CD14-positive monocyte (primary cell): Measurements from ENCODE around the gene TM7SF3. TPM values are rescaled to one million over a fixed set of nuclear protein-coding genes. Genes with fewer than 3 reads are reported as not detected.

Experiments
- DNase-seq, 3 donors: peaks; one replicate each; pipeline ENCODE4 v3.0.0-alpha.2; 2011 to 2022
- H2AFZ ChIP-seq: 2 replicates; pipeline ENCODE4 v1.6.0; 2012; ENCODE audit warnings: mild to moderate bottlenecking, low read depth, low read length, inconsistent platforms; ENCODE audit not compliant: insufficient read depth, poor library complexity, severe bottlenecking
- H3K27ac ChIP-seq, 2 donors: 1 replicate in 1 of 2; 2 replicates in 1 of 2; pipeline ENCODE4 v1.5.1; 2012 to 2013; ENCODE audit warnings: low read length in 2 of 2, control low read depth in 1 of 2, inconsistent platforms in 1 of 2, low read depth in 1 of 2, mild to moderate bottlenecking in 1 of 2
- H3K27me3 ChIP-seq, 2 donors: one replicate each; pipeline versions ENCODE4 v1.6.0 to v1.6.1; 2011 to 2013; ENCODE audit warnings: low read length in 2 of 2; ENCODE audit not compliant: control insufficient read depth in 2 of 2, insufficient read depth in 2 of 2
- H3K36me3 ChIP-seq, 2 donors: replicated peaks in 1 of 2; 1 replicate in 1 of 2; 2 replicates in 1 of 2; pipeline versions ENCODE4 v1.5.1 to v1.6.1; 2012 to 2013; ENCODE audit warnings: low read length in 2 of 2, control low read depth in 1 of 2, inconsistent platforms in 1 of 2, mild to moderate bottlenecking in 1 of 2; ENCODE audit not compliant: insufficient read depth in 2 of 2, control insufficient read depth in 1 of 2
- H3K4me1 ChIP-seq, 2 donors: 1 replicate in 1 of 2; 2 replicates in 1 of 2; pipeline versions ENCODE4 v1.5.1 to v1.6.1; 2012 to 2013; ENCODE audit warnings: low read length in 2 of 2, control low read depth in 1 of 2, inconsistent platforms in 1 of 2, mild to moderate bottlenecking in 1 of 2, moderate library complexity in 1 of 2; ENCODE audit not compliant: insufficient read depth in 2 of 2, control insufficient read depth in 1 of 2
- H3K4me2 ChIP-seq: replicated peaks from 2 replicates; pipeline ENCODE3; 2012; ENCODE audit warnings: low read length, moderate library complexity, mild to moderate bottlenecking; ENCODE audit not compliant: poor library complexity, severe bottlenecking; ENCODE audit errors: extremely low read depth
- H3K4me3 ChIP-seq, 3 experiments: fragments of 200-600 bp in 1 of 3; sonication (generic) in 1 of 3; replicated peaks in 1 of 3; 1 replicate in 2 of 3; 2 replicates in 1 of 3; pipeline ENCODE4 v1.5.1; 2011 to 2013; ENCODE audit warnings: low read length in 3 of 3, mild to moderate bottlenecking in 3 of 3, control low read depth in 2 of 3, low read depth in 2 of 3, inconsistent platforms in 1 of 3, moderate library complexity in 1 of 3
- H3K79me2 ChIP-seq: 2 replicates; pipeline ENCODE4 v1.6.0; 2012; ENCODE audit warnings: mild to moderate bottlenecking, control low read depth, inconsistent platforms, low read length, moderate library complexity; ENCODE audit not compliant: insufficient read depth
- H3K9ac ChIP-seq: 2 replicates; pipeline ENCODE4 v1.6.0; 2017; ENCODE audit warnings: low read length, mild to moderate bottlenecking; ENCODE audit not compliant: insufficient read depth, poor library complexity, severe bottlenecking
- H3K9me3 ChIP-seq, 2 donors: replicated peaks in 1 of 2; 1 replicate in 1 of 2; 2 replicates in 1 of 2; pipeline versions ENCODE4 v1.5.1 to v1.6.1; 2012 to 2013; ENCODE audit warnings: low read length in 2 of 2, control low read depth in 1 of 2; ENCODE audit not compliant: control insufficient read depth in 1 of 2, insufficient read depth in 1 of 2
- H4K20me1 ChIP-seq: 2 replicates; pipeline ENCODE4 v1.6.0; 2012; ENCODE audit warnings: mild to moderate bottlenecking, low read length, control low read depth, moderate library complexity; ENCODE audit not compliant: insufficient read depth
- H3K27ac Mint-ChIP-seq, 7 donors: one replicate each; pipeline ENCODE4 v1.8.0; 2020; ENCODE audit warnings: mild to moderate bottlenecking in 7 of 7, mixed read lengths in 7 of 7, moderate library complexity in 6 of 7, inconsistent platforms in 2 of 7
- H3K27me3 Mint-ChIP-seq, 3 donors: one replicate each; pipeline ENCODE4 v1.8.0; 2021 to 2022; ENCODE audit warnings: low read depth in 3 of 3, mild to moderate bottlenecking in 3 of 3, mixed read lengths in 3 of 3, moderate library complexity in 3 of 3, inconsistent platforms in 1 of 3
- H3K36me3 Mint-ChIP-seq, 2 donors: one replicate each; pipeline ENCODE4 v1.8.0; 2020; ENCODE audit warnings: mixed read lengths in 2 of 2, inconsistent platforms in 1 of 2, mild to moderate bottlenecking in 1 of 2
- H3K4me1 Mint-ChIP-seq: one replicate; pipeline ENCODE4 v1.8.0; 2020; ENCODE audit warnings: mild to moderate bottlenecking, mixed read lengths
- H3K4me3 Mint-ChIP-seq, 2 donors: one replicate each; pipeline ENCODE4 v1.8.0; 2020; ENCODE audit warnings: mild to moderate bottlenecking in 2 of 2, mixed read lengths in 2 of 2, moderate library complexity in 1 of 2
- H3K9me3 Mint-ChIP-seq, 7 donors: one replicate each; pipeline ENCODE4 v1.8.0; 2020 to 2022; ENCODE audit warnings: mixed read lengths in 7 of 7, mild to moderate bottlenecking in 6 of 7, moderate library complexity in 6 of 7, inconsistent platforms in 2 of 7
- CTCF ChIP-seq: fragments of 200-600 bp; IDR thresholded peaks from one replicate; pipeline ENCODE4 v1.8.0; 2022; ENCODE audit warnings: antibody characterized with exemption, mild to moderate bottlenecking
- WGBS: methylation state at CpG from one replicate; pipeline ENCODE4 v1.1.5; 2013; ENCODE audit warnings: missing lambda C conversion rate; ENCODE audit not compliant: insufficient coverage; 5-methylcytosine and 5-hydroxymethylcytosine counted together
- intact Hi-C, 2 donors: fragments of 100-400 bp; cut with micrococcal nuclease; formaldehyde crosslinking; loops; one replicate each; pipeline versions ENCODE4 v1.15.0 to v1.15.1; 2023
- polyA plus RNA-seq, 3 donors: library from polyadenylated mRNA; depleted of rRNA in 1 of 3; unstranded in 2 of 3; stranded (reverse) in 1 of 3; fragments of 300-500 nt in 2 of 3; fragments of >200 nt in 1 of 3; fragmentation: Illumina TruSeq in 2 of 3; gene quantifications; 1 replicate in 2 of 3; 2 replicates in 1 of 3; pipeline ENCODE4 v1.2.3, GENCODE V29; 2012 to 2021

TM7SF3 gene
- polyA plus RNA-seq, 3 donors: 36.3 to 85.9 (median 71.7) TPM

GRCh38 chr12:26995706-26996105 is 18.5 kb downstream of the TM7SF3 start:
- Histone ChIP-seq H3K4me3 (no peak overlapping the region), H3K9me3 (no peaks in the 10 kb centered on the region), H3K79me2 (peaks cover 48% of the 10 kb centered on the region), H3K36me3 (peaks cover 36 to 58% of the 10 kb centered on the region in 2 donors), H3K27ac (no peak overlapping the region), H3K4me1 (peaks cover 25 to 29% of the 10 kb centered on the region in 2 donors), H2AFZ (no peak overlapping the region), H3K9ac (no peak overlapping the region), H4K20me1 (no peaks in the 10 kb centered on the region), H3K27me3 (no peaks in the 10 kb centered on the region), H3K4me2 (no peak overlapping the region)
- 86% methylated on average over 1 of the region's 2 CpGs for WGBS
- Mint-ChIP-seq H3K27me3 (peaks cover 0 to 2% (median 0%) of the 10 kb centered on the region in 3 donors), H3K4me3 (no peak overlapping the region), H3K9me3 (peaks cover 0 to 4% (median 0%) of the 10 kb centered on the region in 7 donors), H3K27ac (no peak overlapping the region), H3K4me1 (peaks cover 32% of the 10 kb centered on the region), H3K36me3 (peaks cover 39 to 51% of the 10 kb centered on the region in 2 donors)
- intact Hi-C loops: loop anchor here in 1 of 2 donors (2.0 kb wide), 1 partner anchor 17 kb away; no protein-coding TSS in a partner anchor
- TF ChIP-seq CTCF: no peak
- no peak for DNase-seq

DNA sequence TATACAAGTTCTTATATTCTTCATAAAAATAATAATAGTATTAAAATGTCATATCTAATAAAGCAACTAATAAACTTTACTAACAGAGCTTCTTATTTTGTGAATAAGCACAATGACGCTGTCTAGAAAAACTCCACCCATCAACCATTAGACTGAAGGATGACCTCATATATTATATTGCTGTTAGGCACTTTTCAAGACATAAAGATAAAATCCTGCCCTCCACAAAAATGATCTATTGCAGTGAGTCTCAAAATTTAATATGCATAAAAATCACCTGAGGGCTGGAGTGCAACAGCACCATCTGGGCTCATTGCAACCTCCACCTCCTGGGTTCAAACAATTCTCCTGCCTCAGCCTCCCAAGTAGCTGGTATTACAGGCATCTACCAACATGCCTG is 20.1 kb downstream of the TM7SF3 start:
- Mint-ChIP-seq H3K4me3 (no peak overlapping the region), H3K27ac (no peak overlapping the region), H3K9me3 (peaks cover 0 to 4% (median 0%) of the 10 kb centered on the region in 7 donors), H3K4me1 (peaks cover 24% of the 10 kb centered on the region), H3K36me3 (peaks cover 45 to 57% of the 10 kb centered on the region in 2 donors), H3K27me3 (no peaks in the 10 kb centered on the region)
- H4K20me1 ChIP-seq: no peaks in the 10 kb centered on the region
- H2AFZ ChIP-seq: no peak overlapping the region
- WGBS: no CpG with 5 or more reads among the region's 1 CpG
- peaks cover 42 to 74% of the 10 kb centered on the region in 2 donors for H3K36me3 ChIP-seq
- H3K79me2 ChIP-seq: peaks cover 34% of the 10 kb centered on the region
- H3K4me2 ChIP-seq: no peak overlapping the region
- no peak for DNase-seq
- intact Hi-C loops: loop anchor here in 1 of 2 donors (2.0 kb wide), 1 partner anchor 19 kb away; no protein-coding TSS in a partner anchor
- H3K27ac ChIP-seq: no peak overlapping the region
- H3K27me3 ChIP-seq: no peaks in the 10 kb centered on the region
- no peak for TF ChIP-seq CTCF
- no peak overlapping the region for H3K4me3 ChIP-seq
- H3K9me3 ChIP-seq: no peaks in the 10 kb centered on the region
- H3K9ac ChIP-seq: no peak overlapping the region
- peaks cover 20 to 24% of the 10 kb centered on the region in 2 donors for H3K4me1 ChIP-seq
